Measurements from ENCODE around the gene CYTH3. TPM values are rescaled to one million over a fixed set of nuclear protein-coding genes. Genes with fewer than 3 reads are reported as not detected.

The CYTH3 gene
- total and polyA plus RNA-seq, 2 of the 13 experiments (the other 11 are each of a cell fraction or from before 2014, with no cell fraction given) = 3.1 to 3.8 TPM

- intact Hi-C loops (cut with micrococcal nuclease; ENCODE audit: unreplicated experiment) = no loop called here
- H3K4me1 ChIP-seq (ENCODE audit: insufficient read depth, low read length) = peaks cover 35% of the 10 kb centered on the region
- TF ChIP-seq RELA (CRISPR knock-in tag; IDR thresholded peaks at IDR 0.05) (no peak), CENPT (CRISPR knock-in tag; IDR thresholded peaks at IDR 0.05; ENCODE audit: low read depth) (no peak), ZNF710 (CRISPR knock-in tag; IDR thresholded peaks at IDR 0.05; ENCODE audit: borderline replicate concordance) (0 out of 2 replicates have a peak, but pooled peaks have one; percentile 23), ZBTB44 (CRISPR knock-in tag; IDR thresholded peaks at IDR 0.05) (no peak), ZNF788 (CRISPR knock-in tag; IDR thresholded peaks at IDR 0.05; ENCODE audit: borderline replicate concordance) (no peak), ATF2 (CRISPR knock-in tag; IDR thresholded peaks at IDR 0.05) (no peak), ARHGAP35 (CRISPR knock-in tag; IDR thresholded peaks at IDR 0.05; ENCODE audit: borderline replicate concordance) (no peak)
- no peaks in the 10 kb centered on the region for H3K36me3 ChIP-seq (replicated peaks in 1 of 2; ENCODE audit: control insufficient read depth in 1 of 2, insufficient read depth in 2 of 2, low read length in 2 of 2)
- H3K9me3 ChIP-seq (ENCODE audit: low read length) = no peaks in the 10 kb centered on the region
- no peak overlapping the region for H3K27ac ChIP-seq (ENCODE audit: extremely low read length, insufficient read depth, low read length)
- ChIA-PET POLR2A (no interaction called here), CTCF (ENCODE audit: low intra/inter-chr PET ratio, low total read pairs) (no interaction called here)
- H2AFZ ChIP-seq (ENCODE audit: low read length) = no peak overlapping the region
- no peaks in the 10 kb centered on the region for H4K20me1 ChIP-seq (ENCODE audit: insufficient read depth, low read length)
- FAIRE-seq (no peak), DNase-seq (ENCODE audit: low spot score) (no peak), ATAC-seq (no peak)
- no peaks in the 10 kb centered on the region for H3K79me2 ChIP-seq (ENCODE audit: insufficient read depth, low read length)
- whole genome bisulfite sequencing (ENCODE audit: low lambda C conversion rate) = 39% methylated on average over 2 of the region's 2 CpGs
- in situ Hi-C loops (cut with HindIII; ENCODE audit: extremely low pct_ligation_motif_present, low pct_unique_long_range_greater_than_20kb) = no loop called here
- BruUV-seq (replicated peaks) = no TSS peak
- H3K4me2 ChIP-seq (ENCODE audit: low read depth, low read length) = no peak overlapping the region
- peaks cover 0 to 14% of the 10 kb centered on the region in 2 experiments; a peak in 2 of 5 replicates for H3K27me3 ChIP-seq (ENCODE audit: control insufficient read depth in 1 of 2, insufficient read depth in 2 of 2, low read length in 2 of 2)
- no peak overlapping the region for H3K9ac ChIP-seq (ENCODE audit: insufficient read depth, low read depth, low read length)
- no peak overlapping the region for H3K4me3 ChIP-seq (replicated peaks in 1 of 3; ENCODE audit: insufficient read depth in 1 of 3, low read depth in 2 of 3, low read length in 3 of 3)
Measured at GRCh38 chr7:6288270-6288860, 15.9 kb upstream of the CYTH3 start.
